ENCODE measurements around the gene ANGEL2. TPM values are rescaled to one million over a fixed set of nuclear protein-coding genes. Genes with fewer than 3 reads are reported as not detected.
A peak's percentile ranks its signal among the peaks of the same experiment; 100 is the strongest.

ANGEL2 gene
- polyA plus RNA-seq, 1 of the 3 experiments (the other 2 are of a cell fraction) = 14.0 TPM

DNA sequence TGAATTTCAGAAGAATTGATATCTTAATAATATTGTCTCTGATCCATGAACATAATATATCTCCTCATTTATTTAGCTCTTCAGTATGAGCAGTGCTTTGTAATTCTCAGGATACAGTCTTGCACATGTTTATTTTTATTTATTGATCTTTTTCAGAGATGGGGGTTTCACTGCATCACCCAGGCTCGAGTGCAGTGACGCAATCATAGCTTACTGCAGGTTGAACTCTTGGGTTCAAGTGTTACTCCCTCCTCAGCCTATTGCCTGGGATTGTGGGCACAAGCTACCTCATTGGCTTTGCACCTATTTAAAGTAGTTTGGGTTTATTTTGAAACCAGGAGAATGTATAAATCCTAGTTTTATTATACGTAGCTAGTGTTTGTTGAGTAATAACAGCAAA lies 40.1 kb upstream of the ANGEL2 start:
- Histone ChIP-seq H3F3A (replicated peaks; ENCODE audit: insufficient read depth) (peaks cover 12% of the 10 kb centered on the region), H3K27ac (ENCODE audit: low read depth in 2 of 2, low read length in 1 of 2) (peak overlapping the region in 1 of 2 experiments; percentile 21; a peak in 1 of 4 replicates), H4K20me1 (ENCODE audit: insufficient read depth) (peaks cover 26% of the 10 kb centered on the region), H3K9ac (no peak overlapping the region), H3K9me2 (no peaks in the 10 kb centered on the region), H3K27me3 (ENCODE audit: insufficient read depth) (no peaks in the 10 kb centered on the region), H3K4me2 (no peak overlapping the region), H3K4me1 (ENCODE audit: control insufficient read depth in 1 of 2, insufficient read depth in 2 of 2, low read depth in 1 of 2, low read length in 1 of 2) (peaks cover 6 to 11% of the 10 kb centered on the region in 2 experiments; a peak in 3 of 4 replicates), H2AFZ (ENCODE audit: low read depth) (no peak overlapping the region), H3K4me3 (ENCODE audit: low read depth in 2 of 2, low read length in 1 of 2) (no peak overlapping the region), H3K79me2 (ENCODE audit: insufficient read depth) (peaks cover 96% of the 10 kb centered on the region), H3K9me3 (no peaks in the 10 kb centered on the region), H3K36me3 (replicated peaks in 1 of 2; ENCODE audit: control insufficient read depth in 1 of 2, insufficient read depth in 2 of 2, low read length in 1 of 2) (peaks cover 0 to 4% of the 10 kb centered on the region in 2 experiments)
- TF ChIP-seq YY1 (IDR thresholded peaks at IDR 0.05; ENCODE audit: low read depth) (no peak), JUND (IDR thresholded peaks at IDR 0.05) (no peak), POLR2AphosphoS5 (IDR thresholded peaks at IDR 0.05; ENCODE audit: low read depth, low read length) (no peak), SMC3 (IDR thresholded peaks at IDR 0.05; ENCODE audit: low read depth, low read length) (no peak), MXI1 (IDR thresholded peaks at IDR 0.05; ENCODE audit: low read depth, low read length) (no peak), NRF1 (IDR thresholded peaks at IDR 0.05; ENCODE audit: low read depth, low read length) (no peak), FOXJ3 (CRISPR knock-in tag; IDR thresholded peaks at IDR 0.05) (no peak), SIN3A (IDR thresholded peaks at IDR 0.05; ENCODE audit: borderline replicate concordance, low read depth, low read length) (no peak), GABPA (IDR thresholded peaks at IDR 0.05; ENCODE audit: low read depth) (no peak), FOSL2 (IDR thresholded peaks at IDR 0.05; ENCODE audit: borderline replicate concordance, low read depth) (no peak), RCOR1 (IDR thresholded peaks at IDR 0.05; ENCODE audit: low read length) (no peak)
- TF ChIP-seq, protein P1, sequence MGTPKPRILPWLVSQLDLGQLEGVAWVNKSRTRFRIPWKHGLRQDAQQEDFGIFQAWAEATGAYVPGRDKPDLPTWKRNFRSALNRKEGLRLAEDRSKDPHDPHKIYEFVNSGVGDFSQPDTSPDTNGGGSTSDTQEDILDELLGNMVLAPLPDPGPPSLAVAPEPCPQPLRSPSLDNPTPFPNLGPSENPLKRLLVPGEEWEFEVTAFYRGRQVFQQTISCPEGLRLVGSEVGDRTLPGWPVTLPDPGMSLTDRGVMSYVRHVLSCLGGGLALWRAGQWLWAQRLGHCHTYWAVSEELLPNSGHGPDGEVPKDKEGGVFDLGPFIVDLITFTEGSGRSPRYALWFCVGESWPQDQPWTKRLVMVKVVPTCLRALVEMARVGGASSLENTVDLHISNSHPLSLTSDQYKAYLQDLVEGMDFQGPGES (IDR thresholded peaks at IDR 0.05; ENCODE audit: low read depth, low read length) = no peak
- TF ChIP-seq, protein P2, sequence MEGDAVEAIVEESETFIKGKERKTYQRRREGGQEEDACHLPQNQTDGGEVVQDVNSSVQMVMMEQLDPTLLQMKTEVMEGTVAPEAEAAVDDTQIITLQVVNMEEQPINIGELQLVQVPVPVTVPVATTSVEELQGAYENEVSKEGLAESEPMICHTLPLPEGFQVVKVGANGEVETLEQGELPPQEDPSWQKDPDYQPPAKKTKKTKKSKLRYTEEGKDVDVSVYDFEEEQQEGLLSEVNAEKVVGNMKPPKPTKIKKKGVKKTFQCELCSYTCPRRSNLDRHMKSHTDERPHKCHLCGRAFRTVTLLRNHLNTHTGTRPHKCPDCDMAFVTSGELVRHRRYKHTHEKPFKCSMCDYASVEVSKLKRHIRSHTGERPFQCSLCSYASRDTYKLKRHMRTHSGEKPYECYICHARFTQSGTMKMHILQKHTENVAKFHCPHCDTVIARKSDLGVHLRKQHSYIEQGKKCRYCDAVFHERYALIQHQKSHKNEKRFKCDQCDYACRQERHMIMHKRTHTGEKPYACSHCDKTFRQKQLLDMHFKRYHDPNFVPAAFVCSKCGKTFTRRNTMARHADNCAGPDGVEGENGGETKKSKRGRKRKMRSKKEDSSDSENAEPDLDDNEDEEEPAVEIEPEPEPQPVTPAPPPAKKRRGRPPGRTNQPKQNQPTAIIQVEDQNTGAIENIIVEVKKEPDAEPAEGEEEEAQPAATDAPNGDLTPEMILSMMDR (IDR thresholded peaks at IDR 0.05) = no peak
- TF ChIP-seq, protein P3, sequence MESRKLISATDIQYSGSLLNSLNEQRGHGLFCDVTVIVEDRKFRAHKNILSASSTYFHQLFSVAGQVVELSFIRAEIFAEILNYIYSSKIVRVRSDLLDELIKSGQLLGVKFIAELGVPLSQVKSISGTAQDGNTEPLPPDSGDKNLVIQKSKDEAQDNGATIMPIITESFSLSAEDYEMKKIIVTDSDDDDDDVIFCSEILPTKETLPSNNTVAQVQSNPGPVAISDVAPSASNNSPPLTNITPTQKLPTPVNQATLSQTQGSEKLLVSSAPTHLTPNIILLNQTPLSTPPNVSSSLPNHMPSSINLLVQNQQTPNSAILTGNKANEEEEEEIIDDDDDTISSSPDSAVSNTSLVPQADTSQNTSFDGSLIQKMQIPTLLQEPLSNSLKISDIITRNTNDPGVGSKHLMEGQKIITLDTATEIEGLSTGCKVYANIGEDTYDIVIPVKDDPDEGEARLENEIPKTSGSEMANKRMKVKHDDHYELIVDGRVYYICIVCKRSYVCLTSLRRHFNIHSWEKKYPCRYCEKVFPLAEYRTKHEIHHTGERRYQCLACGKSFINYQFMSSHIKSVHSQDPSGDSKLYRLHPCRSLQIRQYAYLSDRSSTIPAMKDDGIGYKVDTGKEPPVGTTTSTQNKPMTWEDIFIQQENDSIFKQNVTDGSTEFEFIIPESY (IDR thresholded peaks at IDR 0.05; ENCODE audit: borderline replicate concordance, low read depth) = no peak
- TF ChIP-seq, protein P4, sequence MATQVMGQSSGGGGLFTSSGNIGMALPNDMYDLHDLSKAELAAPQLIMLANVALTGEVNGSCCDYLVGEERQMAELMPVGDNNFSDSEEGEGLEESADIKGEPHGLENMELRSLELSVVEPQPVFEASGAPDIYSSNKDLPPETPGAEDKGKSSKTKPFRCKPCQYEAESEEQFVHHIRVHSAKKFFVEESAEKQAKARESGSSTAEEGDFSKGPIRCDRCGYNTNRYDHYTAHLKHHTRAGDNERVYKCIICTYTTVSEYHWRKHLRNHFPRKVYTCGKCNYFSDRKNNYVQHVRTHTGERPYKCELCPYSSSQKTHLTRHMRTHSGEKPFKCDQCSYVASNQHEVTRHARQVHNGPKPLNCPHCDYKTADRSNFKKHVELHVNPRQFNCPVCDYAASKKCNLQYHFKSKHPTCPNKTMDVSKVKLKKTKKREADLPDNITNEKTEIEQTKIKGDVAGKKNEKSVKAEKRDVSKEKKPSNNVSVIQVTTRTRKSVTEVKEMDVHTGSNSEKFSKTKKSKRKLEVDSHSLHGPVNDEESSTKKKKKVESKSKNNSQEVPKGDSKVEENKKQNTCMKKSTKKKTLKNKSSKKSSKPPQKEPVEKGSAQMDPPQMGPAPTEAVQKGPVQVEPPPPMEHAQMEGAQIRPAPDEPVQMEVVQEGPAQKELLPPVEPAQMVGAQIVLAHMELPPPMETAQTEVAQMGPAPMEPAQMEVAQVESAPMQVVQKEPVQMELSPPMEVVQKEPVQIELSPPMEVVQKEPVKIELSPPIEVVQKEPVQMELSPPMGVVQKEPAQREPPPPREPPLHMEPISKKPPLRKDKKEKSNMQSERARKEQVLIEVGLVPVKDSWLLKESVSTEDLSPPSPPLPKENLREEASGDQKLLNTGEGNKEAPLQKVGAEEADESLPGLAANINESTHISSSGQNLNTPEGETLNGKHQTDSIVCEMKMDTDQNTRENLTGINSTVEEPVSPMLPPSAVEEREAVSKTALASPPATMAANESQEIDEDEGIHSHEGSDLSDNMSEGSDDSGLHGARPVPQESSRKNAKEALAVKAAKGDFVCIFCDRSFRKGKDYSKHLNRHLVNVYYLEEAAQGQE (IDR thresholded peaks at IDR 0.05; ENCODE audit: low read depth, low read length) = no peak
- TF ChIP-seq, protein P5, sequence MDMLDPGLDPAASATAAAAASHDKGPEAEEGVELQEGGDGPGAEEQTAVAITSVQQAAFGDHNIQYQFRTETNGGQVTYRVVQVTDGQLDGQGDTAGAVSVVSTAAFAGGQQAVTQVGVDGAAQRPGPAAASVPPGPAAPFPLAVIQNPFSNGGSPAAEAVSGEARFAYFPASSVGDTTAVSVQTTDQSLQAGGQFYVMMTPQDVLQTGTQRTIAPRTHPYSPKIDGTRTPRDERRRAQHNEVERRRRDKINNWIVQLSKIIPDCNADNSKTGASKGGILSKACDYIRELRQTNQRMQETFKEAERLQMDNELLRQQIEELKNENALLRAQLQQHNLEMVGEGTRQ (IDR thresholded peaks at IDR 0.05; ENCODE audit: borderline replicate concordance, low read depth, low read length) = no peak
- ChIA-PET POLR2A (no interaction called here), CTCF (interaction anchor here (0.6 to 0.9 kb wide), 3 partner anchors 25 to 997 kb away, joined by 3 read pairs; no protein-coding TSS in a partner anchor)
- no peak for DNase-seq
- WGBS (ENCODE audit: low lambda C conversion rate) = 93% methylated on average over 3 of the region's 3 CpGs
